ENCODE data around the gene CD46.
"Not testable (repeated sequence)": the region's sequence is repeated elsewhere in the genome, so short reads cannot be mapped to it uniquely, and the experiment has no call there.

Gene CD46

DNA sequence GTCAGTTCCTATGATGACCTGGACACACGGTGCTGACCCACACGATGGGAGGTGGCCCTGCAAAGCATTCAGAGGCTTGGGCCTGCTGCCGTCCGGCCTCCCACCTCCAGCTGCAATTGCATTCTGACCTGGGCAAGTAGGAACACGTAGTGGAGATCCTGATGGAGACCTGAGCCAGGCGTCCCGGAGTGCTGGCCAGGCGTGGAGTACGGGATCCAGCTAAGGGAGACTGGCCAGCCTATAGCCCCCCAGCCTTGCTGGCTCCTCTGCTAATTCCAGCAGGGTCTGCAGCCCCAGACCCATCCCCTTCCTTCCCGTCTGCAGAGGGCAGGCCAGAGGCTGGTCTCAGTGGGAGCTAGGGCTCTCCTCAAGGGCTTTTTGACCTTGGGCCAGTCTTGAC, 11.2 kb downstream of the CD46 start:
- Histone ChIP-seq H3K9ac (ENCODE audit: low read depth, low read length) (no peak overlapping the region), H3K9me3 (ENCODE audit: control insufficient read depth, insufficient read depth, low read length) (0 out of 2 replicates have a peak, but pooled peaks cover 4% of the 10 kb centered on the region), H3K36me3 (ENCODE audit: insufficient read depth, low read length) (peaks cover 33% of the 10 kb centered on the region), H3K4me1 (ENCODE audit: insufficient read depth, low read length) (no peaks in the 10 kb centered on the region)

- Histone ChIP-seq H3K9me3 (ENCODE audit: control insufficient read depth, insufficient read depth, low read length) (0 out of 2 replicates have a peak, but pooled peaks cover 4% of the 10 kb centered on the region), H3K36me3 (ENCODE audit: insufficient read depth, low read length) (peaks cover 35% of the 10 kb centered on the region), H3K9ac (ENCODE audit: low read depth, low read length) (no peak overlapping the region), H3K4me1 (ENCODE audit: insufficient read depth, low read length) (no peaks in the 10 kb centered on the region)
Observed at GRCh38 chr1:207763972-207764371, 12.1 kb downstream of the CD46 start.

- no peak overlapping the region for H3K9ac ChIP-seq (ENCODE audit: low read depth, low read length)
- peaks cover 36% of the 10 kb centered on the region for H3K36me3 ChIP-seq (ENCODE audit: insufficient read depth, low read length)
- no peaks in the 10 kb centered on the region for H3K4me1 ChIP-seq (ENCODE audit: insufficient read depth, low read length)
- 0 out of 2 replicates have a peak, but pooled peaks cover 8% of the 10 kb centered on the region for H3K9me3 ChIP-seq (ENCODE audit: control insufficient read depth, insufficient read depth, low read length)
Observed at GRCh38 chr1:207766569-207766968, 14.7 kb downstream of the CD46 start.

GRCh38 chr1:207770514-207770913, 18.7 kb downstream of the CD46 start:
- H3K36me3 ChIP-seq (ENCODE audit: insufficient read depth, low read length): peaks cover 21% of the 10 kb centered on the region
- not testable (repeated sequence) for H3K4me1 ChIP-seq (ENCODE audit: insufficient read depth, low read length); H3K9me3 ChIP-seq (ENCODE audit: control insufficient read depth, insufficient read depth, low read length); H3K9ac ChIP-seq (ENCODE audit: low read depth, low read length)

DNA sequence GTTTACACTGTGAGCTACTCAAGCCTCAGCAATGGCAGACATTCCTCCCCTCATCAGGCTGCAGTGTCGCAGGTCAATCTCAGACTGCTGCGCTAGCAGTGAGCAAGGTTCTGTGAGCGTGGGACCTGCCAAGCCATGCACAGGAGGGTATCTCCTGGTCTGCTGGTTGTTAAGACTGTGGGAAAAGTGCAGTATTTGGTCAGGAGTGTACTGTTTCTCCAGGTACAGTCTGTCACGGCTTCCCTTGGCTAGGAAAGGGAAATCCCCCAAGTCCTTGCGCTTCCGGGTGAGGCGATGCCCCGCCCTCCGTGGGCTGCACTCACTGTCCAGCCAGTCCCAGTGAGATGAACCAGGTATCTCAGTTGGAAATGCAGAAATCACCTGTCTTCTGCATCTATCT, 24.2 kb downstream of the CD46 start:
- not testable (repeated sequence) for H3K4me1 ChIP-seq (ENCODE audit: insufficient read depth, low read length); H3K9me3 ChIP-seq (ENCODE audit: control insufficient read depth, insufficient read depth, low read length); H3K36me3 ChIP-seq (ENCODE audit: insufficient read depth, low read length); H3K9ac ChIP-seq (ENCODE audit: low read depth, low read length)

- not testable (repeated sequence) for H3K9ac ChIP-seq (ENCODE audit: low read depth, low read length); H3K9me3 ChIP-seq (ENCODE audit: control insufficient read depth, insufficient read depth, low read length); H3K36me3 ChIP-seq (ENCODE audit: insufficient read depth, low read length); H3K4me1 ChIP-seq (ENCODE audit: insufficient read depth, low read length)
Observed at GRCh38 chr1:207777412-207777811, 25.6 kb downstream of the CD46 start.

GRCh38 chr1:207779008-207779407, 27.2 kb downstream of the CD46 start:
- Histone ChIP-seq H3K4me1 (ENCODE audit: insufficient read depth, low read length) (no peaks in the 10 kb centered on the region), H3K36me3 (ENCODE audit: insufficient read depth, low read length) (peaks cover 9% of the 10 kb centered on the region; the same call in 1 of the 2 replicates), H3K9me3 (ENCODE audit: control insufficient read depth, insufficient read depth, low read length) (no peaks in the 10 kb centered on the region), H3K9ac (ENCODE audit: low read depth, low read length) (no peak overlapping the region)

DNA sequence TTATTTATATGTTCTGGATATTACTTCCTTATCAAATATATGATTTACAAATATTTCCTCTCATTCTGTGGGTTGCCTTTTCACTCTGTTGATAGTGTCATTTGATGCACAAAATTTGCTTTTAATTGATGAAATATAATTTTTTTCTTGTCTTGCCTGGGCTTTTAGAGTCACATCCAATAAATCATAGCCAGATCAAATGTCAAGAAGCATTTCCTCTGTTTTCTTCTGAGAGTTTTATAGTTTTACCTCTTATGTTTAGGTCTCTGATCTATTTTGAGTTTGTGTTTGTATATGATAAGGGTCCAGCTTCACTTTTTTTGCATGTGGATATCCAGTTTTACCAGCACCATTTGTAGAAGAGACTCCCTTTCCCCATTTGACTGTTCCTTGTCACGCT, 29.5 kb downstream of the CD46 start:
- H3K9ac ChIP-seq (ENCODE audit: low read depth, low read length): no peak overlapping the region
- H3K4me1 ChIP-seq (ENCODE audit: insufficient read depth, low read length): no peaks in the 10 kb centered on the region
- H3K36me3 ChIP-seq (ENCODE audit: insufficient read depth, low read length): peaks cover 4% of the 10 kb centered on the region; the same call in 1 of the 2 replicates
- H3K9me3 ChIP-seq (ENCODE audit: control insufficient read depth, insufficient read depth, low read length): no peaks in the 10 kb centered on the region

GRCh38 chr1:207787776-207788175, 35.9 kb downstream of the CD46 start:
- peaks cover 3% of the 10 kb centered on the region; the same call in 1 of the 2 replicates for H3K36me3 ChIP-seq (ENCODE audit: insufficient read depth, low read length)
- no peak overlapping the region for H3K9ac ChIP-seq (ENCODE audit: low read depth, low read length)
- H3K4me1 ChIP-seq (ENCODE audit: insufficient read depth, low read length): no peaks in the 10 kb centered on the region
- no peaks in the 10 kb centered on the region for H3K9me3 ChIP-seq (ENCODE audit: control insufficient read depth, insufficient read depth, low read length)

GRCh38 chr1:207789386-207789785, 37.5 kb downstream of the CD46 start:
- Histone ChIP-seq H3K9me3 (ENCODE audit: control insufficient read depth, insufficient read depth, low read length) (no peaks in the 10 kb centered on the region), H3K9ac (ENCODE audit: low read depth, low read length) (no peak overlapping the region), H3K4me1 (ENCODE audit: insufficient read depth, low read length) (no peaks in the 10 kb centered on the region), H3K36me3 (ENCODE audit: insufficient read depth, low read length) (peaks cover 6% of the 10 kb centered on the region; the same call in 1 of the 2 replicates)

GRCh38 chr1:207789792-207790787, 38.2 kb downstream of the CD46 start:
- H3K36me3 ChIP-seq (ENCODE audit: insufficient read depth, low read length): peaks cover 9% of the 10 kb centered on the region; the same call in 1 of the 2 replicates
- no peaks in the 10 kb centered on the region for H3K4me1 ChIP-seq (ENCODE audit: insufficient read depth, low read length)
- no peak overlapping the region for H3K9ac ChIP-seq (ENCODE audit: low read depth, low read length)
- H3K9me3 ChIP-seq (ENCODE audit: control insufficient read depth, insufficient read depth, low read length): no peaks in the 10 kb centered on the region

DNA sequence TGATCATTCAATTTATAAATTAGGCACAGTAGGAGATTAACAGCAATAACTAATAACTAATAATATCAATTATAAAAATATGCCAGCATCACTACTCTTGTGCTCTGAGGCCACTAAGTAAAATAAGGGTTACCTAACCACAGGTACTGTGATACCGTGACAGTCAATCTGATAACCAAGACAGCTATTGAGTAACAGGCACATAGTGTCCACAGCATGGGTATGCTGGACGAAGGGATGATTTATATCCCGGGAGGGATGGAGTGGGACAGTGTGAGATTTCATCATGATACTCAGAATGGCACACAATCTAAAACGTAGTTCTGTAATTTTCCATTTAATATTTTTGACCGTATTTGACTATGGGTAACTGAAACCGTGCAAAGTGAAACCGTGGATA, 39.4 kb downstream of the CD46 start:
- no peak overlapping the region for H3K9ac ChIP-seq (ENCODE audit: low read depth, low read length)
- no peaks in the 10 kb centered on the region for H3K4me1 ChIP-seq (ENCODE audit: insufficient read depth, low read length)
- H3K9me3 ChIP-seq (ENCODE audit: control insufficient read depth, insufficient read depth, low read length): no peaks in the 10 kb centered on the region
- H3K36me3 ChIP-seq (ENCODE audit: insufficient read depth, low read length): peaks cover 9% of the 10 kb centered on the region; the same call in 1 of the 2 replicates

DNA sequence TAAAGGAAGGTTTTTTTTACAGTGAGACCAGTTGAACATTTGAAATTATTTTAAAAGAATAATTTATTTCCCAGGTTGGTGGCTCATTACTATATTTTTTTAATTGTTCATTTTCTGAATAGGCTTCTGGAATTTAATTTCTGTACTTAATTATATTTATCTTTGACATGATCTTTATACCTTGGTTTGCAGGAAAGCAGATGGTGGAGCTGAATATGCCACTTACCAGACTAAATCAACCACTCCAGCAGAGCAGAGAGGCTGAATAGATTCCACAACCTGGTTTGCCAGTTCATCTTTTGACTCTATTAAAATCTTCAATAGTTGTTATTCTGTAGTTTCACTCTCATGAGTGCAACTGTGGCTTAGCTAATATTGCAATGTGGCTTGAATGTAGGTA, 41.5 kb downstream of the CD46 start:
- no peaks in the 10 kb centered on the region for H3K4me1 ChIP-seq (ENCODE audit: insufficient read depth, low read length)
- H3K9me3 ChIP-seq (ENCODE audit: control insufficient read depth, insufficient read depth, low read length): no peaks in the 10 kb centered on the region
- H3K9ac ChIP-seq (ENCODE audit: low read depth, low read length): no peak overlapping the region
- peaks cover 9% of the 10 kb centered on the region; the same call in 1 of the 2 replicates for H3K36me3 ChIP-seq (ENCODE audit: insufficient read depth, low read length)

- Histone ChIP-seq H3K9ac (ENCODE audit: low read depth, low read length) (no peak overlapping the region), H3K4me1 (ENCODE audit: insufficient read depth, low read length) (no peaks in the 10 kb centered on the region), H3K9me3 (ENCODE audit: control insufficient read depth, insufficient read depth, low read length) (no peaks in the 10 kb centered on the region), H3K36me3 (ENCODE audit: insufficient read depth, low read length) (peaks cover 9% of the 10 kb centered on the region; the same call in 1 of the 2 replicates)
Observed at GRCh38 chr1:207794861-207795260, 43.0 kb downstream of the CD46 start.

Data from ES-I3 (cell line).